ENCODE data around the gene RAPGEF6.

RAPGEF6 gene

DNA sequence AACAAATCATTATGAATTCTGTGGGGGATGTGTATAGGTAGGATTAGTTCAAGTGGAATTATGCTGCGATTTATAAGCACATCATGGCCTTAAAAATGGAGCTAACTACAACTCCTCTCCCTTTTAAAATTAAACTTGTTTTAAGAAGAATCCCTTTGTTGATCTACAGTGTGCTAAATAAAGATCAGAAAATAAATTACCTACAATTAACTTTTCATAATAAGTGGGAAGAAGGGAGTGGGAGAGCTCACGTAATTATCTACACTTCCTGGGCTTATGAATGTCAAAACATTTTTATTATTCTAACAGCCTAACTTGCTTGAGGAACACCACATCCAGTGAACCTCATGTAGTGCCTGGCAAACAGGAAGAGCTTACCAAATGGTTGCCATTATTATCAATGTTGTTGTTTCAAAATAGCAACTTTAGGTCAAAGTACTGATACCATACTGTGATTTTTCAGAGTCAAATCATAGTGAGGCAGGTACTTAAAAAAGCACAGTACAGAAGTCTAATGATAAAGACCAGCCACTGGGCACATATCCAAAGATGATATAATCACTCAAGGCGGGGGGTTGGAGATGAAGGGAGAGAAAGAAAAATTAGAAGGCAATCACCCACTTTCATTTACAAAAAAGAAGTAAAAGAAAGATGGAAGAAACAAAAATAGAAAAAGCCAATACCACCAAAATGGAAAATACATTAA, 174.0 kb downstream of the RAPGEF6 start:
- TF ChIP-seq TAF1 (IDR thresholded peaks at IDR 0.05; ENCODE audit: borderline replicate concordance, insufficient read depth, low read length): peak; percentile 27; the same call in 1 of the 2 replicates
- TF ChIP-seq, protein P1, sequence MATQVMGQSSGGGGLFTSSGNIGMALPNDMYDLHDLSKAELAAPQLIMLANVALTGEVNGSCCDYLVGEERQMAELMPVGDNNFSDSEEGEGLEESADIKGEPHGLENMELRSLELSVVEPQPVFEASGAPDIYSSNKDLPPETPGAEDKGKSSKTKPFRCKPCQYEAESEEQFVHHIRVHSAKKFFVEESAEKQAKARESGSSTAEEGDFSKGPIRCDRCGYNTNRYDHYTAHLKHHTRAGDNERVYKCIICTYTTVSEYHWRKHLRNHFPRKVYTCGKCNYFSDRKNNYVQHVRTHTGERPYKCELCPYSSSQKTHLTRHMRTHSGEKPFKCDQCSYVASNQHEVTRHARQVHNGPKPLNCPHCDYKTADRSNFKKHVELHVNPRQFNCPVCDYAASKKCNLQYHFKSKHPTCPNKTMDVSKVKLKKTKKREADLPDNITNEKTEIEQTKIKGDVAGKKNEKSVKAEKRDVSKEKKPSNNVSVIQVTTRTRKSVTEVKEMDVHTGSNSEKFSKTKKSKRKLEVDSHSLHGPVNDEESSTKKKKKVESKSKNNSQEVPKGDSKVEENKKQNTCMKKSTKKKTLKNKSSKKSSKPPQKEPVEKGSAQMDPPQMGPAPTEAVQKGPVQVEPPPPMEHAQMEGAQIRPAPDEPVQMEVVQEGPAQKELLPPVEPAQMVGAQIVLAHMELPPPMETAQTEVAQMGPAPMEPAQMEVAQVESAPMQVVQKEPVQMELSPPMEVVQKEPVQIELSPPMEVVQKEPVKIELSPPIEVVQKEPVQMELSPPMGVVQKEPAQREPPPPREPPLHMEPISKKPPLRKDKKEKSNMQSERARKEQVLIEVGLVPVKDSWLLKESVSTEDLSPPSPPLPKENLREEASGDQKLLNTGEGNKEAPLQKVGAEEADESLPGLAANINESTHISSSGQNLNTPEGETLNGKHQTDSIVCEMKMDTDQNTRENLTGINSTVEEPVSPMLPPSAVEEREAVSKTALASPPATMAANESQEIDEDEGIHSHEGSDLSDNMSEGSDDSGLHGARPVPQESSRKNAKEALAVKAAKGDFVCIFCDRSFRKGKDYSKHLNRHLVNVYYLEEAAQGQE (IDR thresholded peaks at IDR 0.05; ENCODE audit: insufficient read depth in 1 of 2, low read depth in 2 of 2, low read length in 2 of 2): no peak

DNA sequence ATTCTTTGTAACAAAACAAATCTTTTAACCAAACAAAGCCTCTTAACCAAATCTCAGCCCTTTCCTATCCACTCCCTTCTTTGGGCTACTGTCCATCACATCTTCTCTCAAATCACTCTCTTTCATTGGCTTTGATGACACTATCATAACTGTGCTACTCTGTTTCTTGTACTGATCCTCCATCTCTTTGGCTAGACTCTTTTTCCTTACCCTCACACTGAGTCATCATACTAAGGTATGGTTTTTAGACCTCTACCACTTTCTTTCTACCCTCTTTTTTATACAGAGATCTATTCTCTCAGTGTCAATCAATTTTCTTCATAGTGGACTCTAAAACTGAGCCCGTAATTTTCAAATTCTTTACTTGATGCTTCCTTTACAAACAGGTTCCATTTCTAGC, 174.9 kb downstream of the RAPGEF6 start:
- no peak for TF ChIP-seq SIN3A (IDR thresholded peaks at IDR 0.05; ENCODE audit: borderline replicate concordance, insufficient read depth, low read length)
- TF ChIP-seq POLR2AphosphoS5 (IDR thresholded peaks at IDR 0.05; ENCODE audit: low read depth, low read length): no peak
- TF ChIP-seq, protein P1 (IDR thresholded peaks at IDR 0.05; ENCODE audit: insufficient read depth in 1 of 2, low read depth in 2 of 2, low read length in 2 of 2): no peak
- TF ChIP-seq FOXP2 (optimal IDR thresholded peaks at IDR 0.05; ENCODE audit: borderline replicate concordance, extremely low read depth, extremely low read length, insufficient read depth): no peak
- no peak for TF ChIP-seq TAF1 (IDR thresholded peaks at IDR 0.05; ENCODE audit: borderline replicate concordance, insufficient read depth, low read length)

DNA sequence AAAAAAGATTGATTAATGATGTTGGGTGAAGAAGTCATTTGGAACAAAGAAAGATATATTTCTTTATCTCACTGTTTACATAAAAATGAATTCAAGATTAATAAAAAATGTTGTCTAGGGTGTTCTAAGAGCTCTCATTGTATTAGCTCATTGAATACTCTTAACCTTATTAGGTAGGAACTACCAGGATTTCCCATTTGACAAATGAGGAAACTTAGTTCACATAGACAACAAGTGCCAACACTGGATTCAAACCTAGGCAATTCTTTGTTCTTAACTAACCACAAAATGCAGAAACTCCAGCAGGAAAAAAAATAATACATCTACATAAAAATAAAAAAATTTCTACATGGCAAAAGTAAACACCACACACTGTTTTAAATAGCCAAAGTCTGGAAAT, 175.8 kb downstream of the RAPGEF6 start:
- TF ChIP-seq FOXP2 (optimal IDR thresholded peaks at IDR 0.05; ENCODE audit: borderline replicate concordance, extremely low read depth, extremely low read length, insufficient read depth) (no peak), SIN3A (IDR thresholded peaks at IDR 0.05; ENCODE audit: borderline replicate concordance, insufficient read depth, low read length) (no peak), POLR2AphosphoS5 (IDR thresholded peaks at IDR 0.05; ENCODE audit: low read depth, low read length) (no peak), TAF1 (IDR thresholded peaks at IDR 0.05; ENCODE audit: borderline replicate concordance, insufficient read depth, low read length) (no peak)
- TF ChIP-seq, protein P1 (IDR thresholded peaks at IDR 0.05; ENCODE audit: insufficient read depth in 1 of 2, low read depth in 2 of 2, low read length in 2 of 2): no peak

DNA sequence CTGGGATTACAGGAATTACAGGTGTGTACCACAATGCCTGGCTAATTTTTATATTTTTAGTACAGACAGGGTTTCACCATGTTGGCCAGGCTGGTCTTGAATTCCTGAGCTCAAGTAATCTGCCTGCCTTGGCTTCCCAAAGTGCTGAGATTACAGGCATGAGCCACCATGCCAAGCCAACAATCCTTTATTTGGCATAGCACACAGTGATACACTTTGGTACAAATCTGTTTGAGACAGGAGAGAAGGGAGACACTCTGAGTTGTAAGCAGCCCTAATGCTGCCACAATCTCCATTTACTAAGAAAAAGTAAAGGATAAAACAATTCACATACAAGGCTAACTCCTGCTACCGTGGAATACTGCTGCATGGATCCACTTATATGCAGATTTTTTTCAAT, 177.8 kb downstream of the RAPGEF6 start:
- TF ChIP-seq TAF1 (IDR thresholded peaks at IDR 0.05; ENCODE audit: borderline replicate concordance, insufficient read depth, low read length) (no peak), FOXP2 (optimal IDR thresholded peaks at IDR 0.05; ENCODE audit: borderline replicate concordance, extremely low read depth, extremely low read length, insufficient read depth) (no peak), POLR2AphosphoS5 (IDR thresholded peaks at IDR 0.05; ENCODE audit: low read depth, low read length) (no peak), SIN3A (IDR thresholded peaks at IDR 0.05; ENCODE audit: borderline replicate concordance, insufficient read depth, low read length) (no peak)
- TF ChIP-seq, protein P1 (IDR thresholded peaks at IDR 0.05; ENCODE audit: insufficient read depth in 1 of 2, low read depth in 2 of 2, low read length in 2 of 2): no peak

DNA sequence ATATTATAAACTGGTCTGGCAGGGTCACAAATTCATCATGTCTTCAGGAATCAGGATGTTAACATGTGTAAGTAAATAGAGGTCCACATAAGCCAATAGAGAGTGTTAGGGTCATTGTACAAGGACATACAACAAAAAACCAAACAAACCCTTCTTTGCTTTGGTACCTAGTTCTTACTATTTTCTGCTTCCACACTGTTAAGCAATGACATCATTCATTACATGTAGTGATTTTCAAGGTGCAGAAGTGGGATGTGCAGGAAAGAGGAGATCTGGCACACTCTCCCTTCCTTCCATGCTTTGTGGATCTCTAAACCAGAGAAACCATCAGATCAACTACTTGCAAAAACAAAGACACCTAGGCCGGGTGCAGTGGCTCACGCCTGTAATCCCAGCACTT, 184.1 kb downstream of the RAPGEF6 start:
- TF ChIP-seq FOXP2 (optimal IDR thresholded peaks at IDR 0.05; ENCODE audit: borderline replicate concordance, extremely low read depth, extremely low read length, insufficient read depth) (no peak), TAF1 (IDR thresholded peaks at IDR 0.05; ENCODE audit: borderline replicate concordance, insufficient read depth, low read length) (no peak), POLR2AphosphoS5 (IDR thresholded peaks at IDR 0.05; ENCODE audit: low read depth, low read length) (no peak), SIN3A (IDR thresholded peaks at IDR 0.05; ENCODE audit: borderline replicate concordance, insufficient read depth, low read length) (no peak)
- TF ChIP-seq, protein P1 (IDR thresholded peaks at IDR 0.05; ENCODE audit: insufficient read depth in 1 of 2, low read depth in 2 of 2, low read length in 2 of 2): no peak

All from PFSK-1 (cell line).